IPS DF 4.7 (cell line): ENCODE measurements around the gene MOB3C.
A peak's percentile ranks its signal among the peaks of the same experiment; 100 is the strongest.

ENCODE experiments used
- DNase-seq: peaks from one replicate; pipeline ENCODE4 v3.0.0-alpha.2; 2013; ENCODE audit warnings: low spot score; ENCODE audit errors: extremely low read depth

The MOB3C gene

GRCh38 chr1:46606255-46606965, 10.2 kb downstream of the MOB3C start:
- no peak for DNase-seq

GRCh38 chr1:46605232-46605631, 11.4 kb downstream of the MOB3C start:
- no peak for DNase-seq

GRCh38 chr1:46603858-46604549, 12.6 kb downstream of the MOB3C start, which contains the start of gene MKNK1:
Gene MKNK1, minus strand, starts transcription at chr1:46604268. Its CDS starts 20,941 bp downstream, at chr1:46583327.
- peak; percentile 93 for DNase-seq

DNA sequence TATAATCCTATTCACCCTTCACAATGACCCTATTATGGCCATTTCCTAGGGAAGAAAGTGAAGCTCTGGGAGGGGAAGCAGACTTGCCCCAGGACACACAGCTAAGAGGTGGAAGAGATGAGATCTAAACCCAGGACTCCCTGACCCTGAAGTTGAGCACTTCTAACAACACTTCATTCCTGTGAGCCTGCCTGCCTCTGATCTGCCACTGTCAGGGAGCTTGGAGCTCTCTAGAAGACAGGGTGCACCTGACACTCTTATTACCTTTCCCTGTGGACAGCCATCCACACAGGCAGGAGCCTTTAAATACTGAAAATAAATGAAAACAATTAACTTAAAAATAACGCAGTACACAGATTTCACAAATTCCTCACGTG, 13.1 kb downstream of the MOB3C start:
- no peak for DNase-seq

DNA sequence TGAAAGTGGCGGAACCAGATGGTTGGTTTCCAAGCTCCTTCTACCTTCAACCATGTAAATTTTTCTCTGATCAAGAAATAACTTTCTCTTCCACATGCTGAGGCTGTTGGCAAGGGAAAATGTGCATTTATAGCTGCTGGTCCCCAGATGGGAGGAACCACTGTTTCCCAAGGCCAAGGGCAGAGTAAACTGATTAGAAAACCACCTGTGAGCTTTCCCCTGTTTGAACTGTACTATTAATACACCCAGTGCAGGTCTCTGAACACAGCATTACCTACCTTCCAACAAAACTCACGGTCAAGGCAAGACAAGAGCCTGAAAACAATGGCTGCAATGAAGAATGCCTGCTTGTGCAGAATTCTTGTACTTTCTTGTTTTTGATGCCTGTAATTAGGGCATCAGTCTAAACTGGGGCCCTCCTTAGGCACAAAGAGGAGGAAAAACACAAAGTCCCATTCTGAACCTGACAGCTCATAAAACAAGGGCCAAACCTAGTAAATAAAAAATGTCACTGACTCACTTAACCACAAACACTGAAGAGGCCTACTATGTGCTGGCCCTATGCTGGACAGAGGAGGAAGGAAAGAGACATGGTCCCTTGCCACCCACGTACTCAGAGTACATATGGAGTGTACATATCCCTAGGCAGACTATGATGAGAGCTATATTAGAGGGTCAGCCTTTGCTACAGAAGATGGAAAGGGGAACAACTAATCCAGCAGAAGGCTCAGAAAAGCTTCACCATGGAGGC, 15.2 kb downstream of the MOB3C start:
- no peak for DNase-seq

- DNase-seq = no peak
Observed at GRCh38 chr1:46599059-46599970, 17.3 kb downstream of the MOB3C start.

DNA sequence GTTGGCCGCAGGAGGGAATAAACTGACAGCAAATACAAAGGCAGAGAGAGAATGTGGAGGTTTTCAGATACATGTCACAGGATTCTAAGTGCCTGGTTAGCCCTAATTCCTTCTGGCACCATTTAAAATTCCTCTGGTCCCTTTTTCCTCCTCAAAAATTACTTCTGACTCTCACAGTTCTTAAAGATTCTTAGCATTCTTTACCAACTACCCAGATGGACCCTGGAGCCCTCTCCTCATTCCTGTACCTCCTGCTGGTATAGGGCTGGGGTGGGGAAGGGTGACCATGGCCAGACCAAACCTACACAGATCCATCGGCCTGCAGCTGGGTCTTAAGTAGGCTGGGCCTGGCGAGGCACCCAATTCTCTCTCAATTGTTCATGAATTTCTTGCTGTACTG, 19.8 kb downstream of the MOB3C start:
- no peak for DNase-seq

- no peak for DNase-seq
Observed at GRCh38 chr1:46596036-46596435, 20.6 kb downstream of the MOB3C start.

DNA sequence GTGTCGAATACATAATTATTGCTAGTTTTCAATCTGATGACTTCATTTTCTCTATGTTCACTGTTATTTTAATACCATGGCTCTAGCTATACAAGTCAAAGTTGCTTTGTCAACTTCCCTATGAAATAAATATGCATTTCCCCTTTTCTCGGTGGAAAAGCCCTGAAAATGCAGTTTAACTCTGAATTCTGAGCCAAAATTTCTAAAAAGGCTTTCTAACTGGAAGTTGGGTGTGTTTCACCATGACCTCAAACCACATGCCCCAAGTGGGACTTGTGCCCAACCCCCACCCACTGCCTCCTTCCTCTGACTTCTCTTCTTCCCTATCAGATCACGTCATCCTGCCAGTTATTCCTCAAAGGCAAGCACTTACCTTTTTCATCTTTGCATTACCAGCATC, 21.5 kb downstream of the MOB3C start:
- DNase-seq = no peak

DNA sequence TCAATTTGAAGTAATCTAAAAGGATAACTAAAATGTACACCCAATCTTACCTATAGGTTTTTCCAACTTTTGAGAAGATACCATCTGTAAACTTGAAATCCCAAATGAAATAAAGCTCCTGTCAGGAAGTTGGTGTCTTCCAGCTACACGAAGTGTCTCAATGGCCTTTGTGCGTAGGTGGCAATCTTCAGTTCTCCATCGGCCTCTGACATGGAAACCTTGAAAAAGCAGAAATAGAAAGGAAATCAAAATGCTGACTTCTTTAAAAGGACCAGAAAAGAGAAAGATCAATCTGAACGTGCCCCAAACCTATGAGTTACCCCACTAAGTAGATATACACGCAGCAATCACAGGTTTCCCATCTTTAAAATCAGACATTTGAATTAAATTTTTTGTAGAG, 22.5 kb downstream of the MOB3C start:
- no peak for DNase-seq

- no peak for DNase-seq
Observed at GRCh38 chr1:46592823-46593222, 23.8 kb downstream of the MOB3C start.

- DNase-seq = no peak
Observed at GRCh38 chr1:46589529-46589928, 27.1 kb downstream of the MOB3C start.

DNA sequence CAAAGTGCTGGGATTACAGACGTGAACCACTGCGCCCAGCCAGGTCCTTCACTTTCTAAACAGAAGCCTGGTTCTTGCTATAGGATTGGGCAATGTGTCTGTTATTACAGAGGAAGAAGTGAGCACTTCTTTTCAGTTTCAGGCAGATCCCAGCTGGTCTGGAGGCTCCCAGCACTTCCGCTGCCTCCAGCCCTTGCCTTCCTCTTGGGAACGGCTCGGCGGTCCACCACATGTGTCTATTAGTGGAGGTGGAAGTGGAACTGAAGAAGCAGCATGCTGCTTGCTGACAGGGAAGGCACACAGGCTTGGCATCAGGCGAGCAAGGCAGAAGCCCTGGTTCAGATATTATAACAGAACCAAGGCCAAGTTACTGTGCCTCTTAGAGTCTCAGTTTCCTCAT, 29.5 kb downstream of the MOB3C start:
- DNase-seq = no peak

- no peak for DNase-seq
Observed at GRCh38 chr1:46585312-46585938, 31.2 kb downstream of the MOB3C start.

GRCh38 chr1:46583494-46583893, 33.1 kb downstream of the MOB3C start:
- DNase-seq = no peak

GRCh38 chr1:46582972-46583371, 33.6 kb downstream of the MOB3C start:
- DNase-seq = no peak

DNA sequence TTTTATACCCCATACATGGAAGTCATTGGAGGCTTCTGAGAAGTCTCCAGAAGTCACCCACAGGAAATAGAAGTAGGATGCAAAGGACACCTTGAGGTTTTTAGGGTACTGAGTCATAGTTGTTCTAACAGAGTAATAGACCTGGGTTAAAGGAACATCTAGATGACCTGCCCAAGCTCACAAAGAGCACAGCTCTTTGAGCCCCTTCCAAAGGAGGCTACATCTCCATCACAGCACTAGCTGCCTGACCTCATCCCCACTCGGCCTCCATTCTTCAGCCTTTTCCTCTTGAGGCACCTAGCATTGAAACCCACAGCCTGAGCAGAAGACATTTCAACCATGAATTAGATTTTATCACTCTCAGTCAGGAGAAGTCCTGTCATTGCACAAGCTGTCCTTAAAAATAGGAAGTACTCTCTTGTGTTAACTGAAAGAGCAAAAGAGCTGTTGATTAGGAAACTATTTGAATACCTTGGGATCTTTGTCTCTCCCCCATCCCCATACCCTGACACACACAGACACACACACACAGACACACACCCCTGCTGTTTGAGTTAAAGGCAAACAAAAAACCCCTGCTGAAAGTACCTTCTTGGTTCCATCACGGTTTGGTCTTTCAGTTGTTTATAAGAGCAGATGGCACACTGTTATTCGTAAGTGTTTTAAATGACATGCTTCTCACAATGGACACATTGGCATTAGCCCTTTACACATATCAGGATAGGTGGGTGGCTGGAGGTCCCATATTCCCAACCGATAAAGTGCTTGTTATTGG, 34.7 kb downstream of the MOB3C start:
- no peak for DNase-seq

DNA sequence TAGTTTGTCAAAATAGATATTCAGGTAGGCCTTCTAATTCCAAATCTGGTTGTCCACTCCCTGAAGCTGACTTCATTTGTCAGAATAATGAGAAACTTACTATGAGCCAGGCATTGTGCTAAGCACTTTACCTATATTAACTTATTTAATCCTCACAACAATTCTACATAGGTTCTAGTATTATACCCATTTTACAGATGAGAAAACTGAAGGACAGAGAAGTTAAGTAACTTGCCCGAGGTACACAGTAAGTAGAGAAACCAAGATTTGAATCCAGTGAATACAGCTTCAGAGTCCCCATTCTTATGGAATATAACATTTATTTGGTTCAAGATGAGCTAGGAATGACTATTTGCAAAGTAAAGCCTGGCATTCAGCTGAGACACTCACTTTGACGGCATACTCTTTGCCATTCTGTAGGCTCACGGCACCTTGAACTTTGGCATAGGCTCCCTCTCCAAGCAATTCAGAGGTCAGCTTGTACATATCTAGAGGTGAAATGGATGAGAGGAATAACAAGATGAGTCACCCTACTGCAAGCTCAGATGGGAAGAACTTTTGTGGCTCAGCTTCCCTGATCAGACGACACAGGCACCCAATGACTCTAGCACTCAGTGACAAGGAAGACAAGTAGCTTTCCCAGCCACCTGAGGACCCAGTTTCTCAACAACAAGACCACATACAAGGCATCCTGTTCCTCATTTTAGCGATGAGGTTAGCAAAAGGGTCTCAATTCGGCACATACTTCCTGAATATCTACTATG, 36.3 kb downstream of the MOB3C start:
- no peak for DNase-seq

DNA sequence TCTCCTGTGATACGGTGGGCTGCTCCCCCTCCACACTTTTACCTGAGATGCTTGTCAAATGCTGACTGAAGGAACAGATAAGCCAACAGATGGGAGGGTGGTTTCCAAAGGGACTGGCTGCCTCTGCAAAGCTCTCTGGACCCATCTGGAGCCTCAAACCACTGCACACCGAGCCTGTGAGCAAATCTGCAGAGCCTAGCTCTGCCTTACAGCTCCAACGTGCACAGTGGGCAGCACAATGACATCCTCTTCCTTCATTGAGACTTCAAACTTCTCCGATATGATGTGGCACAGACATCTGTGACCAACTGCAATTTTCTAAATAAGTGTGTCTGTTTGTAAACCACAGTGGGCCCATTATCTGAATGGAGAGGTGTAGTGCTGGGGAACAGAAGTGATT, 38.9 kb downstream of the MOB3C start:
- no peak for DNase-seq
